K562 (cell line): Measurements from ENCODE around the gene HTR4. TPM values are rescaled to one million over a fixed set of nuclear protein-coding genes. Genes with fewer than 3 reads are reported as not detected.

Source experiments
- CLOCK ChIP-seq: fragments of 250-450 bp; sonication (Bioruptor Pico); IDR thresholded peaks from 2 replicates; pipeline ENCODE4 v1.4.0; 2020; ENCODE audit warnings: mild to moderate bottlenecking, moderate library complexity, borderline replicate concordance
- CREB3L1 ChIP-seq: fragments of 450-650 bp; IDR thresholded peaks from 2 replicates; pipeline ENCODE4 v1.6.1; 2014; ENCODE audit warnings: low read depth, mild to moderate bottlenecking, moderate library complexity, borderline replicate concordance
- FOXO4 ChIP-seq: fragments of 450-650 bp; formaldehyde crosslinking; IDR thresholded peaks from 2 replicates; pipeline ENCODE4 v1.4.0; 2020; ENCODE audit warnings: mild to moderate bottlenecking, moderate library complexity
- MLLT1 ChIP-seq, 2 experiments: fragments of 450-650 bp; IDR thresholded peaks; 2 replicates each; pipeline ENCODE4 v1.6.1; 2016
- NR2C1 ChIP-seq, 2 experiments: fragments of 450-650 bp; IDR thresholded peaks; 2 replicates each; pipeline ENCODE4 v1.6.1; 2017; ENCODE audit warnings: mild to moderate bottlenecking in 2 of 2, antibody characterized with exemption in 1 of 2, inconsistent platforms in 1 of 2, missing compliant biosample characterization in 1 of 2, missing genetic modification characterization in 1 of 2
- NR4A1 ChIP-seq, 2 experiments: fragments of 250-450 bp in 1 of 2; fragments of 450-650 bp in 1 of 2; sonication (Bioruptor Pico) in 1 of 2; IDR thresholded peaks; 2 replicates each; pipeline versions ENCODE4 v1.4.0 to v1.6.1; 2016 to 2020; ENCODE audit warnings: mild to moderate bottlenecking in 2 of 2, missing compliant biosample characterization in 1 of 2, missing genetic modification characterization in 1 of 2, moderate library complexity in 1 of 2
- POLR2A ChIP-seq: fragments of 450-650 bp; conservative IDR thresholded peaks from 2 replicates; pipeline ENCODE4 v1.6.1; 2016
- POLR2B ChIP-seq: fragments of 450-650 bp; IDR thresholded peaks from 2 replicates; pipeline ENCODE4 v1.6.1; 2018; ENCODE audit warnings: low read depth; ENCODE audit not compliant: partially characterized antibody
- PREB ChIP-seq: sonication (generic); formaldehyde crosslinking; IDR thresholded peaks from 2 replicates; pipeline ENCODE4 v1.8.1; 2023; ENCODE audit warnings: mild to moderate bottlenecking, missing genetic modification reagents
- RBM34 ChIP-seq: fragments of 200-400 bp; formaldehyde crosslinking; IDR thresholded peaks from 2 replicates; pipeline ENCODE4 v1.6.1; 2018; ENCODE audit warnings: low read length, borderline replicate concordance; ENCODE audit not compliant: insufficient read depth
- RCOR1 ChIP-seq, 2 experiments: IDR thresholded peaks; 2 replicates each; pipeline ENCODE4 v1.6.1; 2012; ENCODE audit warnings: low read depth in 2 of 2, low read length in 2 of 2, borderline replicate concordance in 1 of 2, improper control_type of control experiment in 1 of 2
- RHOXF2B ChIP-seq: fragments of 250-450 bp; sonication (Bioruptor Pico); conservative IDR thresholded peaks from 2 replicates; pipeline ENCODE4 v1.5.1; 2021
- SNRNP70 ChIP-seq: fragments of 200-400 bp; formaldehyde crosslinking; optimal IDR thresholded peaks from 2 replicates; pipeline ENCODE3; 2017; ENCODE audit warnings: low read depth, low read length
- ZBTB12 ChIP-seq: fragments of 250-450 bp; sonication (Bioruptor Pico); IDR thresholded peaks from 2 replicates; pipeline ENCODE4 v1.4.0; 2020
- ZNF174 ChIP-seq: fragments of 250-450 bp; sonication (Bioruptor Pico); IDR thresholded peaks from 2 replicates; pipeline ENCODE4 v1.4.0; 2020; ENCODE audit warnings: mild to moderate bottlenecking
- ZNF408 ChIP-seq: fragments of 250-450 bp; sonication (Bioruptor Pico); IDR thresholded peaks from 2 replicates; pipeline ENCODE4 v1.4.0; 2020; ENCODE audit warnings: low read depth, mild to moderate bottlenecking, moderate library complexity
- polyA plus RNA-seq, 8 experiments: library from polyadenylated mRNA; depleted of rRNA in 4 of 8; stranded (reverse) in 5 of 8; unstranded in 3 of 8; fragments of >200 nt; fragmentation: Nextera tagmentation in 2 of 8; fragmentation: Illumina TruSeq in 1 of 8; extraction: Ambion mirVana in 2 of 8; extraction: Trizol in 1 of 8; gene quantifications; 2 replicates each; pipeline versions ENCODE4 v1.2.1 to v1.2.3, GENCODE V29; 2011 to 2014; ENCODE audit warnings: inconsistent platforms in 1 of 8, missing spikeins in 1 of 8
- total RNA-seq, 7 experiments: library from RNA; depleted of rRNA in 6 of 7; stranded (reverse); fragments of >200 nt in 6 of 7; fragmentation: Illumina TruSeq in 2 of 7; extraction: Trizol in 2 of 7; gene quantifications; 2 replicates each; pipeline versions ENCODE4 v1.2.1 to v1.2.3, GENCODE V29; 2011 to 2021; ENCODE audit warnings: low replicate concordance in 1 of 7

The HTR4 gene
- total and polyA plus RNA-seq, 9 of the 15 experiments (the other 6 are each of a cell fraction or from before 2014, with no cell fraction given): 0.13 TPM; not detected in 8

- TF ChIP-seq CLOCK (CRISPR knock-in tag) (no peak), ZNF174 (no peak), RCOR1 (IDR thresholded peaks at IDR 0.05; ENCODE audit: borderline replicate concordance in 1 of 2, low read depth in 2 of 2, low read length in 2 of 2) (peak; percentile 89 to 94), CREB3L1 (no peak), ZNF408 (no peak), PREB (CRISPR knock-in tag) (no peak), SNRNP70 (no peak), NR4A1 (CRISPR knock-in tag; IDR thresholded peaks at IDR 0.05) (no peak), NR4A1 (tag; IDR thresholded peaks at IDR 0.05) (peak; percentile 51; the same call in 1 of the 2 replicates), POLR2A (no peak), RBM34 (no peak), MLLT1 (IDR thresholded peaks at IDR 0.05) (no peak), FOXO4 (CRISPR knock-in tag) (no peak), ZBTB12 (CRISPR knock-in tag) (no peak), POLR2B (no peak), NR2C1 (IDR thresholded peaks at IDR 0.05) (no peak), NR2C1 (tag; IDR thresholded peaks at IDR 0.05) (no peak), RHOXF2B (no peak)
These were observed 28.0 kb upstream of the HTR4 start (continued) for GRCh38 chr5:148682058-148683026.
